ENCODE results near the gene CNTN4. TPM values are rescaled to one million over a fixed set of nuclear protein-coding genes. Genes with fewer than 3 reads are reported as not detected.

CNTN4 gene
- total RNA-seq, 4 donors from 2014 or later, result 33.6 to 112 (median 53.1) TPM

DNA sequence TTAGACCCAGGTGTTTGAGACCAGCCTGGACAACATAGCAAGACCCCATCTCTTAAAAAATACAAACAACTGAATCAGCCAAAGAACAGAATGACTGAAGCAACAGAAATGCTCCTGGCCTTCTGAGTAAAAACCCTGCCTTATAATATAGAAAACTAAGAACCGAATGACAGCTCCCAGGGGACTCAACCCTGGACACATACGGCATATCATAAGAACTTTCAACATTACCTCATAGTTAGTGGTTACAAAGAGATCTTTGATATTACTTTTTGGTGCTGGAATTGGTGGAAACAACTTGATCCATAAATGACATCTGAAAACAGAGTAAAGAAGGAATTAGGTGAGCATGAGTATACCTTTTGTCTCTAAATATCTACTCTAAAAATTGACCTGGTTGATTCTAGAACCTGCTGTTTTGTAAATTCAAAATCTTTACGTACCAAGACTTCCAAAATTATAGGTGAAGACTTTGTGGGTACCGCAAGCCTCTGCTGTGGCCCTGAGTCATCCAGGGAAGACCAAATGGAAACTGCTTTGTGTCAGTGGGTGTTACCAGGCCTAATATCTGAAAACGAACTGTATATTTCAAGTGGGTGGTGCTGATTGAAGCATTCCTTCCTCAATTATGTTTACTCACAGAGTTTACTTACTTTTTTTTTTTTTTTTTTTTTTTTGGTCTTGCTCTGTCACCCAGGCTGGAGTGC is 976.0 kb downstream of the CNTN4 start:
- no peak overlapping the region for H3K27ac ChIP-seq
- H3K9me3 ChIP-seq, result no peaks in the 10 kb centered on the region
- peaks cover 0 to 6% of the 10 kb centered on the region in 2 donors for H3K4me1 ChIP-seq
- no peak overlapping the region for H3K4me3 ChIP-seq (replicated peaks in 1 of 3)
- intact Hi-C loops (cut with DNase I), result no loop called here
- 87 to 88% methylated on average over 5 of the region's 5 CpGs for WGBS, 2 donors
- no peaks in the 10 kb centered on the region for H3K27me3 ChIP-seq
- H3K36me3 ChIP-seq, result no peaks in the 10 kb centered on the region
- TF ChIP-seq, protein P1, sequence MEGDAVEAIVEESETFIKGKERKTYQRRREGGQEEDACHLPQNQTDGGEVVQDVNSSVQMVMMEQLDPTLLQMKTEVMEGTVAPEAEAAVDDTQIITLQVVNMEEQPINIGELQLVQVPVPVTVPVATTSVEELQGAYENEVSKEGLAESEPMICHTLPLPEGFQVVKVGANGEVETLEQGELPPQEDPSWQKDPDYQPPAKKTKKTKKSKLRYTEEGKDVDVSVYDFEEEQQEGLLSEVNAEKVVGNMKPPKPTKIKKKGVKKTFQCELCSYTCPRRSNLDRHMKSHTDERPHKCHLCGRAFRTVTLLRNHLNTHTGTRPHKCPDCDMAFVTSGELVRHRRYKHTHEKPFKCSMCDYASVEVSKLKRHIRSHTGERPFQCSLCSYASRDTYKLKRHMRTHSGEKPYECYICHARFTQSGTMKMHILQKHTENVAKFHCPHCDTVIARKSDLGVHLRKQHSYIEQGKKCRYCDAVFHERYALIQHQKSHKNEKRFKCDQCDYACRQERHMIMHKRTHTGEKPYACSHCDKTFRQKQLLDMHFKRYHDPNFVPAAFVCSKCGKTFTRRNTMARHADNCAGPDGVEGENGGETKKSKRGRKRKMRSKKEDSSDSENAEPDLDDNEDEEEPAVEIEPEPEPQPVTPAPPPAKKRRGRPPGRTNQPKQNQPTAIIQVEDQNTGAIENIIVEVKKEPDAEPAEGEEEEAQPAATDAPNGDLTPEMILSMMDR (IDR thresholded peaks at IDR 0.05), result no peak
- TF ChIP-seq POLR2A (IDR thresholded peaks at IDR 0.05), result no peak
- no peak for DNase-seq

DNA sequence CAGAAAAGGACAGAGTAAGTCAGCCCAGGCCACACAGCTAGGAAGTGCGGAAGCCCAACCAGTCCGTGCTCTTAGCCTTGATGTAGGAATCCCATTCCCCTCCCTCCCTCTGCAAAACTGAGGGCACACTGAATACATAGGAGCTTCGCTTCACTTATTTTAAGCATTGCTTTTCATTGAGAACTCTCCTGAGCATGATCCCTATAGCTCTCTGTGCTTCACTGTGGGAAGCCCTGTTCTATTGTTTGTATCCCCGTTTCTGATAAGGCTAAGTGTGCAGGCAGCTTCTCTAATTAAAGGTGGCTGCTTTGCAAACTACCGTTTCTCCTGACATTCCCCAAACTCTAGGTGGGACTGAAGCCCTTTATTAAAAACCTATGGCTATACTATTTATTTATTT is 981.6 kb downstream of the CNTN4 start:
- 70 to 71% methylated on average over 5 of the region's 5 CpGs for WGBS, 2 donors
- DNase-seq, result no peak
- Histone ChIP-seq H3K4me1 (no peaks in the 10 kb centered on the region), H3K36me3 (no peaks in the 10 kb centered on the region), H3K27me3 (no peaks in the 10 kb centered on the region), H3K4me3 (replicated peaks in 1 of 3) (no peak overlapping the region), H3K9me3 (no peaks in the 10 kb centered on the region), H3K27ac (no peak overlapping the region)
- intact Hi-C loops (cut with DNase I), result no loop called here
- TF ChIP-seq, protein P1 (IDR thresholded peaks at IDR 0.05), result no peak
- TF ChIP-seq POLR2A (IDR thresholded peaks at IDR 0.05), result no peak

DNA sequence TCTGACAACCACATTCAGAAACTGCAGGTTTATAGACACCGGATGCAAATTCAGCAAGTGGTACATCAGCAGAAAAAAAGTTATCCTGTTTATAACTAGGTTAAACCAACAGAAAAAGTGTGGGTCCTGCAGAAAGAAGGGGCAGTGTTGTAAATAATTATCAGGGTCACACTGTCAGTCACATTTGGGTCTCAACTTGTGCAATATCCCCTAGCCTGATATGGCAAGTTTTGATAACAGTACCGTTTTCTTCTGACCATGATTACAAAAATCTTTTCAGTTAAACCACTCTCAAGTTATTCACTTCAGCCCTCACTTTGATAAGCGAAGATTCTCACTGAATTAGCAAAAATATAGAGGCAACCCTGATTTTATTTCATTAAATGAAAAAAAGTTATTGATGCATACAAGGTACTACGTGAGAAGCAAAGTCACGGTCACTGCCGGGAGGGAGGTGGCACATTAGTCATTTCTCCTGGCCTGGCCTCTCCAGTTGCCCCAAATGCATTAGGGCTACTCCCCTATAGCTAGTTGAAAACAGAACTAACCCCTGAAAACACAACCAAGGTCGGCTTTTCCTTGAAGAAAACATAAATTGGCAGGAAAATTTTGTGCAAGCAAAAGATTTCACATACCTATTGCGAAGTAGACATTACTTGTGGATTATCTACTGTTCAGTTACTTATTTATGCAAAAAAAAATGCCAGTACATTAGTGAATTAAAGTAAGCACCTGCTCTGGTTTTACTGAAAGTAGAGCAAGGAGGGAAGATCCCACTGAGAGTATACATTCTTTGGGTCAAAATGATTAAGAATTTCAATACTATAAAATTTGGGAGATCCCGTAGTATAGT is 982.9 kb downstream of the CNTN4 start:
- TF ChIP-seq, protein P1 (IDR thresholded peaks at IDR 0.05), result no peak
- TF ChIP-seq POLR2A (IDR thresholded peaks at IDR 0.05), result no peak
- DNase-seq, result no peak
- no peaks in the 10 kb centered on the region for H3K27me3 ChIP-seq
- H3K27ac ChIP-seq, result no peak overlapping the region
- no peak overlapping the region for H3K4me3 ChIP-seq (replicated peaks in 1 of 3)
- no peaks in the 10 kb centered on the region for H3K36me3 ChIP-seq
- H3K4me1 ChIP-seq, result no peaks in the 10 kb centered on the region
- whole genome bisulfite sequencing, 2 donors, result 87 to 89% methylated on average over 9 of the region's 9 CpGs
- intact Hi-C loops (cut with DNase I), result no loop called here
- H3K9me3 ChIP-seq, result no peaks in the 10 kb centered on the region

DNA sequence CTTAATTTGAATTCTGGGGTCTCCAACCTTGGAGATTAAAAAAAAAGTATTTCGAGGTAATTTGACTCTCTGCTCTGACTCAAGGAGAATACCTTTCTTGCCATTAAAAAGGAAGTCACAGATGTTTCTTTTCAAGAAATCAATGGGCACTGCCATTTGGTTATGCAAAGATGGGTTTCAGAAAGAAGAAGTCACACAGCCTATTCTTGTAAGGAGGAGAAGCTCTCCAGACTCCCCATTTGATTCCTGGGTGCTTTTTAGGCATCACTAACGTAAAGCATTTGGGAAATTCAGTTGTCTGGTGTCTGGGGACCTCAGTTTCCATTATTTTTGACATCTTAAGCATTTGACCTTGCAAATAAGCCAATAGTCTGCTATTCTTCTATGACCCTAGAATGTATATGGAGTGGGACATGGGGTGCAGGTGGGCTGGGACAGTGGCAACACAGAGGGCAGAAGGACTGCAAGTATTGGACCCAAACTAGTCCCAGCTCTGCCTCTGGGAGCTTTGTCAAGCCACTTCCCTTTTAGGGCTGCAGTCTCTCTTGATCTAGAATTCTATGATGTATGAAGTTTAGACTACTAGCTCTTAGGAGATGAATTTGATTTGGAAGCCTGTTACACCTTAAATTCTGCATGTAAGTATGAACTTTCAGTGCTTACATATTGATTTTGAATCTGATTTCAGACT is 983.7 kb downstream of the CNTN4 start:
- 77 to 80% methylated on average over 2 of the region's 2 CpGs for WGBS, 2 donors
- no peak for DNase-seq
- intact Hi-C loops (cut with DNase I), result no loop called here

More for the DNA sequence above, 983.7 kb downstream of the CNTN4 start:
- Histone ChIP-seq H3K4me3 (replicated peaks in 1 of 3) (no peak overlapping the region), H3K4me1 (no peaks in the 10 kb centered on the region), H3K9me3 (no peaks in the 10 kb centered on the region), H3K36me3 (no peaks in the 10 kb centered on the region), H3K27ac (no peak overlapping the region), H3K27me3 (no peaks in the 10 kb centered on the region)
- no peak for TF ChIP-seq POLR2A (IDR thresholded peaks at IDR 0.05)
- TF ChIP-seq, protein P1 (IDR thresholded peaks at IDR 0.05), result no peak
